Suprapubic skin (tissue), 3 donors: ENCODE measurements around the gene MBD1.

ENCODE experiments used
- CTCF ChIP-seq, 2 donors: fragments of 200-600 bp in 1 of 2; fragments of 450-650 bp in 1 of 2; sonication (generic) in 1 of 2; IDR thresholded peaks; one replicate each; pipeline ENCODE4 v1.5.1; 2016 to 2019; ENCODE audit warnings: antibody characterized with exemption in 2 of 2, mild to moderate bottlenecking in 1 of 2, moderate library complexity in 1 of 2
- EP300 ChIP-seq: sonication (generic); formaldehyde crosslinking; IDR thresholded peaks from one replicate; pipeline ENCODE4 v1.6.1; 2017; ENCODE audit warnings: antibody characterized with exemption

GRCh38 chr18:50327983-50328382 is 46.7 kb upstream of the MBD1 start:
- TF ChIP-seq CTCF (IDR thresholded peaks at IDR 0.05) (no peak), EP300 (no peak)
